ENCODE measurements around the gene MESP1.

The MESP1 gene

DNA sequence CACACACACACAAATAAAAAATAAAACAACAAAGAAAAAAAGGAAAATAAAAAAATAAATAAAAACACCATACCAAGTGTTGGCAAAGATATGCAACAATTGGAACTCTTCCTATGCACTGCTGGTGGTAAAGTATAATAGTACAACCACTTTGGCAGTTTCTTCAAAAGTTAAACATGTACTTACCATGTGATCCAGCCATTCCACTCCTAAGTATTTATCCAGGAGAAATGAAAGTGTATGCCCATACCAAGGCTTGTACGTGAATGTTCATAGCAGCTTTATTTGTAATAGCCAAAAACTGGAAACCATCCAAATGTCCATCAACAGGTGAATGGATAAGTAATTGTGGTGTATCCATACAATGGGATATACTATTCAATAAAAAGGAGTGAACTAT is 43.5 kb downstream of the MESP1 start:
- DNase-seq, result no peak

DNA sequence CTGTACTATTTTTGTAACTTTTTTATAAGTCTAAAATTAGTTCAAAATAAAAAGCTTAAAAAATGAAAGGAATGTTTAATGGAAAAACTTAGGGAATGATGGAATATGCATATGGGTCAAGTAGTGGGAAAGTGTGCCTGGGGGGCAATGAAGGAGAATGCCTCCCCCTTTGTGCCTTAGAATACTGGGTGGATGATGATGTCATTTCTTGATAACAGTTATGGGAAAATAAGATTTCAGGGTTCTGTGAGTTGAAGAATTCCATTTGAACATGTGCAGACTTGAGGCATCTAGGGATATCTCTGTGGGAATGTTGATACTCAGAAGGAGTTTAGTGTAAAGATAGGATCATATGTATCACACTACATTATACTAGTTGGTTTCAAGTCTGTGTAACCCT is 46.6 kb downstream of the MESP1 start:
- no peak for DNase-seq

Measured in T-helper 9 cell (primary cell).